Neural progenitor cell (in vitro differentiated cells): ENCODE measurements around the gene TYMP. TPM values are rescaled to one million over a fixed set of nuclear protein-coding genes. Genes with fewer than 3 reads are reported as not detected.
A peak's percentile ranks its signal among the peaks of the same experiment; 100 is the strongest.

Experiments used
- DNase-seq: peaks from one replicate; pipeline ENCODE4 v3.0.0-alpha.2; 2016; ENCODE audit warnings: low spot score
- H2AFZ ChIP-seq: fragments of 200-600 bp; sonication (generic); replicated peaks from 2 replicates; pipeline ENCODE4 v1.6.1; 2016; ENCODE audit warnings: antibody characterized with exemption
- H3F3A ChIP-seq: fragments of 200-600 bp; sonication (generic); 2 replicates; pipeline ENCODE4 v1.6.1; 2016; ENCODE audit warnings: antibody characterized with exemption, low read depth
- H3K27ac ChIP-seq: fragments of 200-600 bp; sonication (generic); 2 replicates; pipeline ENCODE4 v1.5.1; 2016; ENCODE audit warnings: mild to moderate bottlenecking
- H3K27me3 ChIP-seq: fragments of 200-600 bp; sonication (generic); 2 replicates; pipeline ENCODE4 v1.6.1; 2016; ENCODE audit warnings: mild to moderate bottlenecking, moderate library complexity
- H3K36me3 ChIP-seq: fragments of 200-600 bp; sonication (generic); 2 replicates; pipeline ENCODE4 v1.5.1; 2016
- H3K4me1 ChIP-seq: fragments of 200-600 bp; sonication (generic); 2 replicates; pipeline ENCODE4 v1.6.1; 2016; ENCODE audit warnings: mixed run types
- H3K4me2 ChIP-seq: fragments of 200-600 bp; sonication (generic); 2 replicates; pipeline ENCODE4 v1.6.1; 2016
- H3K4me3 ChIP-seq: fragments of 200-600 bp; sonication (generic); 2 replicates; pipeline ENCODE4 v1.5.1; 2016
- H3K79me2 ChIP-seq: fragments of 200-600 bp; sonication (generic); 2 replicates; pipeline ENCODE4 v1.6.1; 2016; ENCODE audit warnings: low read depth
- H3K9ac ChIP-seq: fragments of 200-600 bp; sonication (generic); 2 replicates; pipeline ENCODE4 v1.6.1; 2016
- H3K9me3 ChIP-seq: fragments of 200-600 bp; sonication (generic); 2 replicates; pipeline ENCODE4 v1.5.1; 2016; ENCODE audit warnings: low read depth
- H4K20me1 ChIP-seq: fragments of 200-600 bp; sonication (generic); 2 replicates; pipeline ENCODE4 v1.6.1; 2016; ENCODE audit warnings: low read depth
- H3K27ac Mint-ChIP-seq: 3 replicates; pipeline ENCODE4 v1.8.0; 2021; ENCODE audit warnings: mixed read lengths
- H3K27me3 Mint-ChIP-seq: 2 replicates; pipeline ENCODE4 v1.8.0; 2022; ENCODE audit warnings: low read depth, mild to moderate bottlenecking, inconsistent platforms, moderate library complexity, mixed read lengths; ENCODE audit not compliant: insufficient read depth
- H3K36me3 Mint-ChIP-seq: 3 replicates; pipeline ENCODE4 v1.8.0; 2021; ENCODE audit warnings: mixed read lengths
- H3K4me1 Mint-ChIP-seq: 3 replicates; pipeline ENCODE4 v1.8.0; 2021; ENCODE audit warnings: mixed read lengths
- H3K4me3 Mint-ChIP-seq: 3 replicates; pipeline ENCODE4 v1.8.0; 2021; ENCODE audit warnings: mild to moderate bottlenecking, moderate library complexity, mixed read lengths
- H3K9me3 Mint-ChIP-seq: 3 replicates; pipeline ENCODE4 v1.8.0; 2020; ENCODE audit warnings: mixed read lengths
- CTCF ChIP-seq: fragments of 200-600 bp; sonication (generic); IDR thresholded peaks from 2 replicates; pipeline ENCODE4 v1.5.1; 2017; ENCODE audit warnings: antibody characterized with exemption, mild to moderate bottlenecking
- EZH2 ChIP-seq: fragments of 200-600 bp; sonication (generic); IDR thresholded peaks from 2 replicates; pipeline ENCODE4 v1.6.1; 2017; ENCODE audit warnings: antibody characterized with exemption, mild to moderate bottlenecking, moderate library complexity
- EZH2phosphoT487 ChIP-seq: fragments of 200-600 bp; sonication (generic); IDR thresholded peaks from 2 replicates; pipeline ENCODE4 v1.6.1; 2017; ENCODE audit warnings: antibody characterized with exemption
- total RNA-seq: library from RNA; depleted of rRNA; stranded (reverse); fragments of >200 nt; gene quantifications from 2 replicates; pipeline ENCODE4 v1.2.3, GENCODE V29; 2015; ENCODE audit warnings: low replicate concordance

The TYMP gene
- total RNA-seq, 1 donor from 2014 or later = not detected

- TF ChIP-seq EZH2phosphoT487 = no peak
- no peak for TF ChIP-seq CTCF
- no peak for TF ChIP-seq EZH2
- H4K20me1 ChIP-seq = no peaks in the 10 kb centered on the region
- H3K27me3 ChIP-seq = no peaks in the 10 kb centered on the region
- H3K4me1 ChIP-seq = no peaks in the 10 kb centered on the region
- peaks cover 3% of the 10 kb centered on the region for H3K4me1 Mint-ChIP-seq
- no peak overlapping the region for H3K27ac ChIP-seq
- H3K9me3 Mint-ChIP-seq = no peaks in the 10 kb centered on the region
- H3K9ac ChIP-seq = no peak overlapping the region
- DNase-seq = no peak
- H3K36me3 Mint-ChIP-seq = peaks cover 4% of the 10 kb centered on the region
- no peak overlapping the region for H3K4me3 Mint-ChIP-seq
- H3K27ac Mint-ChIP-seq = no peak overlapping the region
- no peaks in the 10 kb centered on the region for H3K36me3 ChIP-seq
- H3F3A ChIP-seq = peaks cover 14% of the 10 kb centered on the region
- no peak overlapping the region for H3K4me2 ChIP-seq
- peaks cover 3% of the 10 kb centered on the region for H3K27me3 Mint-ChIP-seq
- no peak overlapping the region for H3K4me3 ChIP-seq
- H3K9me3 ChIP-seq = no peaks in the 10 kb centered on the region
- no peak overlapping the region for H2AFZ ChIP-seq
- H3K79me2 ChIP-seq = no peaks in the 10 kb centered on the region
Measured at GRCh38 chr22:50500452-50500851, 29.4 kb downstream of the TYMP start.

GRCh38 chr22:50498322-50498890, 31.4 kb downstream of the TYMP start:
- no peaks in the 10 kb centered on the region for H3K36me3 ChIP-seq
- no peak overlapping the region for H3K9ac ChIP-seq
- H3F3A ChIP-seq = peaks cover 14% of the 10 kb centered on the region
- H4K20me1 ChIP-seq = no peaks in the 10 kb centered on the region
- Mint-ChIP-seq H3K27me3 (peaks cover 3% of the 10 kb centered on the region), H3K27ac (no peak overlapping the region), H3K4me3 (no peak overlapping the region), H3K9me3 (no peaks in the 10 kb centered on the region), H3K36me3 (peaks cover 4% of the 10 kb centered on the region), H3K4me1 (peaks cover 3% of the 10 kb centered on the region)
- TF ChIP-seq CTCF (peak; percentile 75), EZH2 (no peak), EZH2phosphoT487 (no peak)
- no peak overlapping the region for H3K27ac ChIP-seq
- H3K79me2 ChIP-seq = no peaks in the 10 kb centered on the region
- peak overlapping the region; percentile 9 for H3K4me2 ChIP-seq
- H3K4me3 ChIP-seq = no peak overlapping the region
- H3K27me3 ChIP-seq = no peaks in the 10 kb centered on the region
- H3K9me3 ChIP-seq = no peaks in the 10 kb centered on the region
- peak; percentile 86 for DNase-seq
- H3K4me1 ChIP-seq = no peaks in the 10 kb centered on the region
- H2AFZ ChIP-seq = peak overlapping the region; percentile 59

GRCh38 chr22:50497093-50497492, 32.7 kb downstream of the TYMP start:
- Histone ChIP-seq H3K36me3 (no peaks in the 10 kb centered on the region), H4K20me1 (no peaks in the 10 kb centered on the region), H2AFZ (no peak overlapping the region), H3K79me2 (no peaks in the 10 kb centered on the region), H3K9ac (no peak overlapping the region), H3F3A (peaks cover 14% of the 10 kb centered on the region), H3K4me2 (no peak overlapping the region), H3K4me1 (no peaks in the 10 kb centered on the region), H3K4me3 (no peak overlapping the region), H3K9me3 (no peaks in the 10 kb centered on the region), H3K27ac (no peak overlapping the region), H3K27me3 (no peaks in the 10 kb centered on the region)
- TF ChIP-seq CTCF (no peak), EZH2phosphoT487 (no peak), EZH2 (no peak)
- Mint-ChIP-seq H3K36me3 (peaks cover 3% of the 10 kb centered on the region), H3K9me3 (no peaks in the 10 kb centered on the region), H3K27me3 (peaks cover 3% of the 10 kb centered on the region), H3K4me1 (peaks cover 3% of the 10 kb centered on the region), H3K4me3 (no peak overlapping the region), H3K27ac (no peak overlapping the region)
- no peak for DNase-seq
